HG02610 (cell line): Measurements from ENCODE around the gene P3H2.
"Not testable (repeated sequence)": the region's sequence is repeated elsewhere in the genome, so short reads cannot be mapped to it uniquely, and the experiment has no call there.

Experiments
- ATAC-seq: cut with Tn5 transposase; IDR thresholded peaks from one replicate; pipeline ENCODE4 v1.9.1; 2021; ENCODE audit warnings: mild to moderate bottlenecking, moderate library complexity; ENCODE audit not compliant: unreplicated experiment

The P3H2 gene, protein sequence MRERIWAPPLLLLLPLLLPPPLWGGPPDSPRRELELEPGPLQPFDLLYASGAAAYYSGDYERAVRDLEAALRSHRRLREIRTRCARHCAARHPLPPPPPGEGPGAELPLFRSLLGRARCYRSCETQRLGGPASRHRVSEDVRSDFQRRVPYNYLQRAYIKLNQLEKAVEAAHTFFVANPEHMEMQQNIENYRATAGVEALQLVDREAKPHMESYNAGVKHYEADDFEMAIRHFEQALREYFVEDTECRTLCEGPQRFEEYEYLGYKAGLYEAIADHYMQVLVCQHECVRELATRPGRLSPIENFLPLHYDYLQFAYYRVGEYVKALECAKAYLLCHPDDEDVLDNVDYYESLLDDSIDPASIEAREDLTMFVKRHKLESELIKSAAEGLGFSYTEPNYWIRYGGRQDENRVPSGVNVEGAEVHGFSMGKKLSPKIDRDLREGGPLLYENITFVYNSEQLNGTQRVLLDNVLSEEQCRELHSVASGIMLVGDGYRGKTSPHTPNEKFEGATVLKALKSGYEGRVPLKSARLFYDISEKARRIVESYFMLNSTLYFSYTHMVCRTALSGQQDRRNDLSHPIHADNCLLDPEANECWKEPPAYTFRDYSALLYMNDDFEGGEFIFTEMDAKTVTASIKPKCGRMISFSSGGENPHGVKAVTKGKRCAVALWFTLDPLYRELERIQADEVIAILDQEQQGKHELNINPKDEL

DNA sequence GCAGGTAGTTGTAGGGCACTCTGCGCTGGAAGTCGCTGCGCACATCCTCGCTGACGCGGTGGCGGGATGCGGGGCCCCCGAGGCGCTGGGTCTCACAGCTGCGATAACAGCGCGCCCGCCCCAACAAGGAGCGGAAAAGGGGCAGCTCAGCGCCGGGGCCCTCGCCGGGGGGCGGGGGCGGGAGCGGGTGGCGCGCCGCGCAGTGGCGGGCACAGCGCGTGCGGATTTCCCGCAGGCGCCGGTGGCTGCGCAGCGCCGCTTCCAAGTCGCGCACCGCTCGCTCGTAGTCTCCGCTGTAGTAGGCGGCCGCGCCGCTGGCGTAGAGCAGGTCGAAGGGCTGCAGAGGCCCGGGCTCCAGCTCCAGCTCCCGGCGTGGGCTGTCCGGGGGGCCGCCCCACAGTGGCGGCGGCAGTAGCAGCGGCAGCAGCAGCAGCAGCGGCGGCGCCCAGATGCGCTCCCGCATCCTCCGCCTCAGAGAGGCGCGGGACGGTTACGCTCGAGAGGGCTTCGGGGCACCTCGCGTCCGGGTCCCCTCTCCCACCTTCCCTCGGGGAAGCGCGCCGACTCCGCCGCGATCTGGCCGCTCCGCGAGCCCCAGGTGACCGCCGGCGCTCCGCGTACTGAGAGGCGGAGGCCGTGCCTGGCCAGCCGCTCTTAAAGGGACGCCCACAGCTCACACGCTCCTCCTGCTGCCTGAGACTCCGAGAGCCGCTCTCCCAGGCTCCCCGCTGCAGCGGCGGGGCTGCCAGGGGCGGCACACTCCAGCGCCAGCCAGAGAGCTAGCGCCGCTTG, at the start of gene P3H2:
TSS of gene P3H2 (minus strand) at position 629 of the 792 bp plus-strand sequence. CDS start at position 463, 166 bp downstream.
- peak; percentile 88 for ATAC-seq

DNA sequence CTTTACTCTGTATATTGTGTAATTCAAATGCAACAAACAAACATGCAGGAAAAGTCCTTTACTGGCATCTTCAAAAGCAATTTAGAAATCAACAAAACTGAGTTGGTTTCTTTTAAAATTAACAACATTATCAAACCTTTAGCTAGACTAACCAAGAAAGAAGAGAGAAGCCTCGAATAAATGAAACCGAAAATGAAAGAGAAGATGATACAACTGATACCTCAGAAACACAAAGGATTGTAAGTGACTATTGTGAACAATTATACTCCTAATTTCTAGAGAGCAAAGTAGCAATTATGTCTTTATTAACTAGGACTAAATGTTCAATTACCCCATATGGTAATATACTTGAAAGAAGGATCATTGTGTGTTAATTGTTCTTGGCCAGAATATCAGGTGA, 49.2 kb upstream of the P3H2 start:
- ATAC-seq: peak; percentile 81

DNA sequence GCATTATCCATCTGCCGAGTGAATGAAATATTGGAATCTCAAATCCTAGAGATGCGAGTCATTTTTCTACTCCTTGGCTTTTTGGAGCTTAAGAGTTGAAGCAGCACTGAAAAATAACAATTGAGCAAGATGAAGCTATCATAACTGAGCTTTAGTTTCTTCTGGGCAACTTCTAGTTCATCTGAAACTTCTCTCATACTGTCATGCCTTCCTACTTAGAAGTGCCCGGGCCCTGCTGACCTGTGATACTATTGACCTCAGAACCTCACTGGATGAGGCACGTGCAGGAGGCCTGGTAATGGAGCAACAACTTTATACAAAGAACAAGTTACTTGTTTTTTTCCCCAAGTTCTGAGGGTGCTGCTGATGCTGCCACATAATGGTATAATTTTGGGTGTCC, 48.5 kb upstream of the P3H2 start:
- ATAC-seq: peak; percentile 18

DNA sequence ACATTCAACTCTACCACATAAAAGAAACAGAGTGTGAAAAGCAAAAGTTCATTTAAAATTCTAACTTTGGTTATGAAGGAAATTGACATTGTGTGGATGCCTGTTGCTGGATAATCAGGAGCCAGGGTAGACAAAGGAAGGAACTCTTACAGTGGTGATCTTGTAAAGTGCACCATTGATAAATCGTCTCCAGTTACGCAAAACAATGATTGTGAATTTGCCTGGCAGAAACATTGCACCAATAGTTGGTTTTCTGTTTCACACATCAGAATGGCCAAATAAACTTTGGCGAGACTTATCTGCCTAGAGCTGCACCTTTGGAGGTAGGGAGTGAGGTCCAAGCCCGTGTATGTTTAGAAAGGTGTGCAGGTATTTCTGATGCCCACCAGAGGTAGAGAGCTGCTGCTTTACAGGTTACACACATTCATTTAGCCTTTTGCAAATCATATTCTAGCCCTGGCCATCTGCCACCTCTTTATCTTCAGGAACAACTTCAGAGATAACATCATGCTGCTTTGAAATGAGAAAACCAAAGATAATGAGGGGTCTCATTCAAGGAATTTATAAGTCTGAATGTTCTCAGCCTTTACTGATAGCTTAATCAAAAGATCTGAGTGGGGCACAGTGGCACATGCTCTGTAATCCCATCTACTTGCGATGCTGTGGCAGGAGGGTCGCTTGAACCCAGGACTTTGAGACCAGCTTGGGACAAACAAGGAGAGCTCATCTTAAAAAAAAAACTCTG, 47.4 kb upstream of the P3H2 start:
- ATAC-seq: no peak

DNA sequence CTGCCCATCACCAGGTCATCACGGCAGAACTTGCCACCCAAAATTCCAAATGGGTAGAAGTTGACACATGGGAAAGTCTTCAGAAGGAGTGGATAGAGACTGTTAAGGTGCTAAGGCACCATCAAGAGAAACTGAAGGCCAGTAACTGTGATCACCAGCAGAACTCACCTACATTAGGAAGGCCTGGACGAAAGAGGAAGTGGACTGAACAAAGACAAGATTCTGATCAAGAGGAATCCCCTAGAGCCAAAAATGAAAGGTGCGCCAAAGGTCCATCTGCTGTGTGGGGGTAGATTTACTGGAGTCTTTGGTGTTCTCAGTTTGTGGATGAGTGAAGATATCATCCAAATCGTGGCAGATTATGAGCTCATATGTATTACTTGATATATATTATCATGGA, 46.3 kb upstream of the P3H2 start:
- ATAC-seq: no peak

DNA sequence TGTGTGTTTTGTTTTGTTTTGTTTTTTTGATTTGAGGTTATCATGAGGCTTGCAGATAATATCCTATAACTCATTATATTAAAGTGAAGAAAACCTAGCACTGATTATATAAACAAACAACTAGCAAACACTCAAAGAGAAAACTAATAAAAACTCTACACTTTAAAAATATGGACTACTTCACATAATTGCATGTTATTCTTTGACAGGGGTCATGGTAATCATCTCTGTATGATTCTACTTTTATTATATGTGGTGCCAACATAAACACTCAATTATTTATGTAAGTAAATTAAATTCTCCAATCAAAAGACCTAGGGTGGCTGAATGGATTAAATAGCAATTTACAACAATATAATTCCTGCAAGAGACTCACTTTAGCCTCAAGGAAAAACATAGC, 44.6 kb upstream of the P3H2 start:
- ATAC-seq: no peak

DNA sequence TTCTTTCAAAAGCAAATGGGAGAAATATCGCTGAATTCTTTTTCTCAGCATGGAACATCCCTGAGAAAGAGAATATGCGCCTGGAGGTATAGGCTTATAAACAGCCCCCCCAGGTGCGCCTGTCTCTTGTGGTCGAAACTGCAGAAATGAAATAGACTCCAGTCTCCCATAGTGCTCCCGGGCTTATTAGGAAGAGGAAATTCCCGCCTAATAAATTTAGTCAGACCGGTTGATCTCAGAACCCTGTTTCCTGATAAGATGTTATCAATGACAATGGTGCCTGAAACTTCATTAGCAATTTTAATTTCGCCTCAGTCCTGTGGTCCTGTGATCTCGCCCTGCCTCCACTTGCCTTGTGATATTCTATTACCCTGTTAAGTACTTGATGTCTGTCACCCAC, 41.3 kb upstream of the P3H2 start:
- not testable (repeated sequence) for ATAC-seq

DNA sequence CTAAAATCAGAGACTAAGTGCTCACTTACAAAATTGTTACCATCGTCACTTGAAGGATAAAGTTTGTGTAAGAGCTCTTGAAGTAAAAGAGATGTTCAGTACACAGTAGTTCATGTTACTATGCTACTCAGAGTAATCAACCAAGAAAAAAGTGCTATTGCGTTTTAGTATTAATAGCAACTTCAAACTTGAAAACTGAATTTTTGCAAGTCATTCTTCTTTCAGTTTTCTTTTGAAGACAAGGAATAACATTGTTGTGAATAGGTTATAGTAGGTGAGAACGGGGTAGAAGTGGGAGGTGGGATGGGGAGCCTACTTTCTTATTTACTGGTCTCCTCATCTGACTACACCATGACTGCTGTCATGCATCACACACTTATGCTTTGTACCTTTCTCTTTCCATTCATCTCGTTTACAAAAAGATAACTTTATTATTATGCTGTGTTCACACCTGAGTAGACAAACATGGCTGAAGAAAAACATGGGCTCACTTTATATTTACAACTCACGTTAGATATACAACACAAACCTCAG, 39.3 kb upstream of the P3H2 start:
- peak; percentile 63 for ATAC-seq

DNA sequence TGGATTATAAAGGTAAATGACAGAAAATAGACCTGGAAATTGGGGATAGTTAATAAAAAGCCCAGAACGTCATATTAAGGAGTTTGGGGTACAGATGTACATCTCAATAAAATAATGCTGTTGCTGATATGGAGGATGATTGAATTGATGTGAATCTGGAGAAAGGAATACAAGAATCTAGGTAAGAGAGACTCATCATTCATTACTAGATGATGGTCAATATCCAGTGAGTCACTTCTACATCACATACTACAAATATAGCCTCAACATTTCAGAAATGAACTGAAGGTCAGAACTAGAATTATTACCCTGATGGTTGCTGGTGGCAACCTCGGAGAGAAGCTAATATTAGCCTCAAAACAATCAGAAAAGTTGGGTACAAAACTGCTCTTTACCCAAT, 37.6 kb upstream of the P3H2 start:
- ATAC-seq: no peak

DNA sequence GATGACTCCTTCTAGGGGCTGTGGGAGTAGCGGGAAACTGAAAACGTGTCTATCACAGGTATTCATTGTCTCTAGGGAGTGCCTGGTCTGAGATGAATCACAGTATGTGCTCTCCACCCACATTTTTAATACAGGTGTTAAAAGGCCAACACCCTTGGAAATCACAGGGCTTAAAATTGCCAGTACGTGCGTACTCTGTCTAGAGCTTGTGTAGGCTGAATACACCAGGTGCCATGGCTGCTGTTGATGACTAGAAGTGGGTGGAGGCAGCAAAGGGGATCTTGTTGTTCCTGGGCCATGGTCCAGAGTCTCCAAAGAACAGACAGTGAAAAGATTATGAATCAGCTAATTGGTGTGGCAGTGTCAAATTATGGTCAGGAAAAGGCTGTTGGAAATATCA, 35.1 kb upstream of the P3H2 start:
- ATAC-seq: no peak

DNA sequence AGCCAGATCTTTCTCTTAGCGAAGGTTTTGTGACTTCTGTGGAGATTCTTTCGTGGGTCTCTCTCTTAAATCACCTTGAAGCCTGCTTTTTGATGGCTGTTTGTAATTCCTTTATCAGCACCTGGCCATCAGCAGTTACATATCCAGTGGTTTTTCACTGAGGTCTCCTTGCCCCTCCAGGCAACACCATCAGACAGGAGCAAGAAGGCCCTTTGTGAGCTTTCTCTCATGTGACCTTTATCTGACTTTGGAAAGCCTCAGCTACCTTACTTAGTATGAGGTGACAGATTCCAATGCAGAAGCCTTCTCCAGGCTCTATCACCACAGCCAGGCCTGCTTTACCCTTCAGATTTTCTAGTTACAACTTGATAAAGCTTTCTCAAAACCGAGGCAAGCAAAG, 30.0 kb upstream of the P3H2 start:
- ATAC-seq: no peak

DNA sequence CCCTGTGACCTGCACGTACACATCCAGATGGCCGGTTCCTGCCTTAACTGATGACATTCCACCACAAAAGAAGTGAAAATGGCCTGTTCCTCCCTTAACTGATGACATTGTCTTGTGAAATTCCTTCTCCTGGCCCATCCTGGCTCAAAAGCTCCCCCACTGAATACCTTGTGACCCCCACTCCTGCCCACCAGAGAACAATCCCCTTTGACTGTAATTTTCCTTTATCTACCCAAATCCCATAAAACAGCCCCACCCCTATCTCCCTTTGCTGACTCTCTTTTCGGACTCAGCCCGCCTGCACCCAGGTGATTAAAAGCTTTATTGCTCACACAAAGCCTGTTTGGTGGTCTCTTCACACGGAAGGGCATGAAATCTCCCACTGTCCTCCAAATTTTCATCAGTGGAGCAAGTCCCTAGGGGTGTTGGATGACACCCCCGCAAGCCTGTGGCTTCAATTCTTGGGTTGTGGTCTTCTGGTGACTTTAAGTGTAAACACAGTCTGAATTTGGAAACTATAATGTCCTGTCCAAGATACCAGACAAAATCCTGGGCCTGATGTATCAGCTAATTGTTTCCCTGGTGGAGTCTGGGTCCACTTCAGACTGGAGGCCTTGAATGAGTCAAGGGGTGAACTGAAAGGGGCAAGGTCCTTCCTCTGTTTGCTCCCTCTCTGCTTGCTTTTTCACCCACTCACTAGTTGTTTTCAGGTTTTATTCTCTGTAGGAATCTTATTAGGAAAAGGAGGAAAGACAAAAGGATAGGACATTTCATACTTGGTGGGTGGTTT, 29.3 kb upstream of the P3H2 start:
- ATAC-seq: not testable (repeated sequence)

DNA sequence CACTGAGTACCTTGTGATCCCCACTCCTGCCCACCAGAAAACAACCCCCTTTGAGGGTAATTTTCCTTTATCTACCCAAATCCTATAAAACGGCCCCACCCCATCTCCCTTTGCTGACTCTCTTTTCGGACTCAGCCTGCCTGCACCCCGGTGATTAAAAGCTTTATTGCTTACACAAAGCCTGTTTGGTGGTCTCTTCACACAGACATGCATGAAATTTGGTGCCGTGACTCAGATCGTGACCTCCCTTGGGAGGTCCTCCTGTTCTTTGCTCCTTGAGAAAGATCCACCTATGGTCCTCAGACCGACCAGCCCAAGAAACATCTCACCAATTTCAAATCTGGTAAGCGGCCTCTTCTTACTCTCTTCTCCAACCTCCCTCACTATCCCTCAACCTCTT, 24.1 kb upstream of the P3H2 start:
- ATAC-seq: not testable (repeated sequence)

DNA sequence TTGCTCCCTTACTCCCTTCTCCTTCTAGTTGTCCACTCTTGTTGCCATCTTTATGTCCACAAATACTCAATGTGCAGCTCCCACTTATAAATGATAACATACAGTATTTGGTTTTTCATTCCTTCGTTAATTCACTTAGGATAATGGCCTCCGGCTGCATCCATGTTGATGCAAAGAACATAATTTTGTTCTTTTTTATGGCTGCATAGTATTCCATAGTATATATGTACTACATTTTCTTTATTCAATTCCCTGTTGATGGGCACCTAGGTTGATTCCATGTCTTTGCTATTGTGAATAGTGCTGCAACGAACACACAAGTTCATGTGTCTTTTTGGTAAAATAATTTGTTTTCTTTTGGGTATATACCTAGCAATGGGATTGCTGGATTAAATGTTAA, 21.3 kb upstream of the P3H2 start:
- no peak for ATAC-seq

DNA sequence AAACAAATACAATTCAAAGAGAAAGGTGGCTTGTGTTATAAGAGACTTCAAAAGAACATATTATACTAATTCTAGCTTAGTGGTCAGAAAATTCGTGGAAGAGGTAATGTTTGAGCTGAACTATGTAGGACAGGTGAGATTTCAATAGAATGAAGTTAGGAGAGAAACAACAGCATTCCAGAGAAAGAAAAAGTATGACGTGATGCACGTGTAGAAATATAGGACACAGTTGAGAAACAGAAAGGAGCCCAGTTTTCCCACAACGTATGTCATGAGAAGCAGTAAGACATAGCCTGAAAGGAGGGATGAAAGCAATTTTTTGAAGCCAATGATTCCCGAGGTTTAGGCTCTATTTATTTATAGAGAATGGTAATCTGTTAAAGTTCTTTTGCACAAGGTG, 18.7 kb upstream of the P3H2 start:
- no peak for ATAC-seq

DNA sequence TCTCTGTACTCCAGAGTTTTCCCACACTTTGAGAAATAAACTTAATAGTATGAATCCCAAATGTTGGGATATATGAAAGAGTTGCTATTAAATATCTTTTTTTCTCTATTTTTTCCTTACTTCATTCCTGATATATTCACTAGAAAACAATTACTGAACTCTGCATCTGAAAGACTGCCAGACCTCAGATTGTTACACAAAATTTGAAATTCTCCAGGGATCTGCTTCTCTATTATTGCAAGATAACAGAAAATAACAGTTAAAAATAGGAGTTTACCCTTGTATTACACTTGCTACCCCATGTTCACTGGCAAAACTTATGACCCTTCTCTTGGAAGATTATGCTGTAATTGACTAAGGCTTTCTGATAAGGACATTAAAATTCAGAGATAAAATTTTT, 11.7 kb upstream of the P3H2 start:
- ATAC-seq: no peak

DNA sequence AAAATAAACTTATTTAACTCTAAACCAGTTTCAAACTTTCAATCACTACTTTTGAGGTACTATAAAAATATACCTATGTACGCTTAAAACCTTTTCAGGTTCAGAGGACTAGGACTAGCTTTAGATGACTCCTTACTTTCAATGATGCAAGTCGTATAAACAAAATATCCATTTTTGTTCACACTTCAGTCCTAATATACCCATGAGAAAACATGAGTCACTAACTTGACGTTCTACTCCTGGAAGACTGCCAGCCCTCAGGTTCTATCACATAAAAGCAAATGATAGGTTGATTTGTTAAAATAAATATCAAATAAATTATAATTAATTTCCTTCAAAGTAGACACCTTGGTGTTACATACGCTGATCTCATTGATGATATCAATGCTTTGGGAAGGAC, 10.6 kb upstream of the P3H2 start:
- no peak for ATAC-seq

DNA sequence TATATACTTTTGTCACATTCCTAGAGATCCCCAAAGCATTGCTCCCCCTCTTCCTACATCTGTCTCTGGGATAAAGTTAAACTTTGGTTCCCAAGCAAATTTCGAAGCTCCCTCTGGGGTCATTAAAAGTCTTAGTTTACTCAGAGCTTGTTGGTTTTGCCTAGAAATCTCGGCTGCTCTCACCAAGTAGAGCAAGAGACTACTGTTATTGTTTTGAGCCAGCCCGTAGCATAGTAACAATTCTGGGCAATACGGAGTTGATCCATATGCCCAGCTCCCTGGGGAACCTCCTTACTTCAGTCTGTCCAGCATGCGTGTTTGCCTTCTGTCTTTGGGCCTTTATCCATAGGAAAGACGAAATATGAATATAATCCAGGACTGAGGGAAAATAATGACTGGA, 10.0 kb upstream of the P3H2 start:
- ATAC-seq: no peak

DNA sequence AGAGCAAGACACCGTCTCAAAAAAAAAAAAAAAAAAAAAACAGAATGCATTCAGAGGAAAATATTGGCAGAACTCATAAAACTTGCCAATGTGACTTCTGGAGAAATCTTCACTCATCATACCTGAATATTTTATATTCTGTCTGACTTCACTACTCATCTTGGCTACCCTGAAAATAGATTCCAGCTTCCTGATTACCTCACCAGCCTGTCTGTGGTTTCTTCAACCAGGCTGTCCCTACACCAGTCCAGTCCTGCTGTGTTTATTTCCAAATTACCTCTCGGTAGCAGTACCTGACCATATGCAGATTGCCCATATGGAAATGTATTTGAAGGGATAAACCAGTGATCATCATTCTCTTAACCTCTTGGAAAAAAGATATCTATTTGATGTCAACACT, 9.3 kb upstream of the P3H2 start:
- ATAC-seq: no peak

DNA sequence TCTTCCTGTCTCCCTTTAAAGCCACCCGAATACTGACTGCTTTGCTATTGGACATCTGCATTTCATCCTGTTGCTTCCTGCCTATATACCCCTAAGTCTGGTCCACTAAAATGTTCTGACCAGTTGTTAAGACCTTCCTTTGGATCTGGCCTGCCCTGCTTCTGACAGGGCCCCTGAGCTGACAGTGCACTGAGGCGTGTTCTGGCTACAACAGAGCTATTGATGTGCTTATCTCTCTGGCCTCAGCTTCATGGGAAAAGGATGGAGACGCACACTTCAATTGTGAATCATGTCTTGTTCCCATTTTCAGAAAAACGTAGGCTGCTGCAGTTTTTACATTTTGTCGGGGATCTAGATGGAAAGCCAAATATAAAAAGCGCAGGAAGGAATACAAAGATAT, 7.1 kb upstream of the P3H2 start:
- ATAC-seq: no peak
